ENCODE measurements around the gene FRMD1.

The FRMD1 gene

GRCh38 chr6:168025831-168026710 is 52.9 kb downstream of the FRMD1 start:
- no peak overlapping the region for H3K4me3 ChIP-seq (ENCODE audit: severe bottlenecking)
- H3K36me3 ChIP-seq (ENCODE audit: low read depth) = no peaks in the 10 kb centered on the region
- no peaks in the 10 kb centered on the region for H3K9me3 ChIP-seq (ENCODE audit: severe bottlenecking)
- no peaks in the 10 kb centered on the region for H3K27me3 ChIP-seq (ENCODE audit: insufficient read depth, poor library complexity, severe bottlenecking)
- H3K27ac ChIP-seq (ENCODE audit: poor library complexity, severe bottlenecking) = no peak overlapping the region
- TF ChIP-seq CTCF (IDR thresholded peaks at IDR 0.05; ENCODE audit: poor library complexity, severe bottlenecking) = no peak
- no peaks in the 10 kb centered on the region for H3K4me1 ChIP-seq (ENCODE audit: insufficient read depth, poor library complexity, severe bottlenecking)
- DNase-seq (ENCODE audit: low spot score) (no peak), ATAC-seq (ENCODE audit: low read depth) (no peak)

GRCh38 chr6:168024951-168025510 is 54.0 kb downstream of the FRMD1 start:
- ATAC-seq (ENCODE audit: low read depth) (no peak), DNase-seq (ENCODE audit: low spot score) (no peak)
- no peaks in the 10 kb centered on the region for H3K36me3 ChIP-seq (ENCODE audit: low read depth)
- no peak overlapping the region for H3K27ac ChIP-seq (ENCODE audit: poor library complexity, severe bottlenecking)
- H3K4me3 ChIP-seq (ENCODE audit: severe bottlenecking) = no peak overlapping the region
- no peak for TF ChIP-seq CTCF (IDR thresholded peaks at IDR 0.05; ENCODE audit: poor library complexity, severe bottlenecking)
- no peaks in the 10 kb centered on the region for H3K27me3 ChIP-seq (ENCODE audit: insufficient read depth, poor library complexity, severe bottlenecking)
- no peaks in the 10 kb centered on the region for H3K9me3 ChIP-seq (ENCODE audit: severe bottlenecking)
- H3K4me1 ChIP-seq (ENCODE audit: insufficient read depth, poor library complexity, severe bottlenecking) = no peaks in the 10 kb centered on the region

- DNase-seq (ENCODE audit: low spot score) (no peak), ATAC-seq (ENCODE audit: low read depth) (no peak)
- H3K9me3 ChIP-seq (ENCODE audit: severe bottlenecking) = no peaks in the 10 kb centered on the region
- no peak overlapping the region for H3K4me3 ChIP-seq (ENCODE audit: severe bottlenecking)
- TF ChIP-seq CTCF (IDR thresholded peaks at IDR 0.05; ENCODE audit: poor library complexity, severe bottlenecking) = no peak
- no peak overlapping the region for H3K27ac ChIP-seq (ENCODE audit: poor library complexity, severe bottlenecking)
- peaks cover 5% of the 10 kb centered on the region for H3K27me3 ChIP-seq (ENCODE audit: insufficient read depth, poor library complexity, severe bottlenecking)
- H3K36me3 ChIP-seq (ENCODE audit: low read depth) = no peaks in the 10 kb centered on the region
- no peaks in the 10 kb centered on the region for H3K4me1 ChIP-seq (ENCODE audit: insufficient read depth, poor library complexity, severe bottlenecking)
These were observed 56.3 kb downstream of the FRMD1 start for GRCh38 chr6:168022488-168023321.

GRCh38 chr6:168021581-168021980 is 57.4 kb downstream of the FRMD1 start:
- no peak for ATAC-seq (ENCODE audit: low read depth)
- H3K36me3 ChIP-seq (ENCODE audit: low read depth) = no peaks in the 10 kb centered on the region
- DNase-seq (ENCODE audit: low spot score) = no peak
- no peak for TF ChIP-seq CTCF (IDR thresholded peaks at IDR 0.05; ENCODE audit: poor library complexity, severe bottlenecking)
- H3K27me3 ChIP-seq (ENCODE audit: insufficient read depth, poor library complexity, severe bottlenecking) = peaks cover 14% of the 10 kb centered on the region
- H3K27ac ChIP-seq (ENCODE audit: poor library complexity, severe bottlenecking) = no peak overlapping the region
- no peaks in the 10 kb centered on the region for H3K9me3 ChIP-seq (ENCODE audit: severe bottlenecking)
- no peak overlapping the region for H3K4me3 ChIP-seq (ENCODE audit: severe bottlenecking)
- H3K4me1 ChIP-seq (ENCODE audit: insufficient read depth, poor library complexity, severe bottlenecking) = no peaks in the 10 kb centered on the region

Measured in RWPE2 (cell line).